GM18519 (cell line): ENCODE results near the gene PDGFB.

Experiments
- ATAC-seq: cut with Tn5 transposase; IDR thresholded peaks from one replicate; pipeline ENCODE4 v1.9.1; 2021; ENCODE audit warnings: mild to moderate bottlenecking, moderate library complexity; ENCODE audit not compliant: unreplicated experiment, low FRiP score

The PDGFB gene

GRCh38 chr22:39255449-39256185 is 10.8 kb upstream of the PDGFB start:
- ATAC-seq, result no peak

- no peak for ATAC-seq
These were observed 10.1 kb upstream of the PDGFB start for GRCh38 chr22:39254789-39255298.

DNA sequence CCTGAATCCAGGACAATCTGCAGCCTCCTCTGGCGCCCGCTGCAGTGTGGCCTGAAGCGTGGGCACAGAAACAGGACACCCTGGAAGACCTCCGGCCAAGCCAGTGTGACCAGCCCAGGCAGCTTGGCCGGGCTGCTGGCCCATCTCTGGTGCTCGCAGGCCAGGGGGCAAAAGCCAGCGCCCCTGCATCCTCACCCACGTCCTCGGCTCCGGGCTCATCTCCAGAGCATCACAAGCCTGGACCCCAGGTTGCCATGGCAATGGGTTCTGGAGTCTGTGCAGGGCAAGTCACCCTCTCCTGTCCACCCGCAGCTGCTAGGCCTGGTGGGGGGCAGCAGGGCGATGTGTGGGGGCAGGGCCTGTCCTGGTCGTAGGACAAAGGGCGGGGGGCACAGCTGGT is 9.3 kb upstream of the PDGFB start:
- ATAC-seq, result no peak

GRCh38 chr22:39253435-39254070 is 8.8 kb upstream of the PDGFB start:
- ATAC-seq, result no peak

GRCh38 chr22:39252461-39253434 is 8.0 kb upstream of the PDGFB start:
- ATAC-seq, result no peak

- ATAC-seq, result no peak
These were observed 7.1 kb upstream of the PDGFB start for GRCh38 chr22:39251762-39252460.

GRCh38 chr22:39250838-39251237 is 6.1 kb upstream of the PDGFB start:
- ATAC-seq, result no peak

DNA sequence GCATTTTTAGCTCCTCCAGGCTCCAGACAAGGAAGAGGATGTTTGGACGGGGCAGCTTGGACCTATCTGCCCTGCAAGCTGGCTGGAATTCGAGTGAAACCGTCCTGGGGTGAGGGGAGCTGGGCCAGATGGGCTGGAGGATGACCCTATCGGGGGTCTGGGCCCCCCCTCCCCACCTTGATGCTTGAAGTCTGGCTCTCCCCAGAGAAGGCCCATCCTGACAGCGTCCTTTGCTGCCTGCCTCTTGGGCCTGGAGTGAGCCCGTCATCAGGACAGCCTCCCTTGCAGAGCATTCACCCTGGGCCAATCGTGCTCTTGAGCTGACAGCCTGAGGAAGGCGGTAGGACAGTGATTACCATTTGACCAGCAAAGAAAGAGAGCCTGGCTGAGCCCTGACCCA is 5.3 kb upstream of the PDGFB start:
- ATAC-seq, result no peak

DNA sequence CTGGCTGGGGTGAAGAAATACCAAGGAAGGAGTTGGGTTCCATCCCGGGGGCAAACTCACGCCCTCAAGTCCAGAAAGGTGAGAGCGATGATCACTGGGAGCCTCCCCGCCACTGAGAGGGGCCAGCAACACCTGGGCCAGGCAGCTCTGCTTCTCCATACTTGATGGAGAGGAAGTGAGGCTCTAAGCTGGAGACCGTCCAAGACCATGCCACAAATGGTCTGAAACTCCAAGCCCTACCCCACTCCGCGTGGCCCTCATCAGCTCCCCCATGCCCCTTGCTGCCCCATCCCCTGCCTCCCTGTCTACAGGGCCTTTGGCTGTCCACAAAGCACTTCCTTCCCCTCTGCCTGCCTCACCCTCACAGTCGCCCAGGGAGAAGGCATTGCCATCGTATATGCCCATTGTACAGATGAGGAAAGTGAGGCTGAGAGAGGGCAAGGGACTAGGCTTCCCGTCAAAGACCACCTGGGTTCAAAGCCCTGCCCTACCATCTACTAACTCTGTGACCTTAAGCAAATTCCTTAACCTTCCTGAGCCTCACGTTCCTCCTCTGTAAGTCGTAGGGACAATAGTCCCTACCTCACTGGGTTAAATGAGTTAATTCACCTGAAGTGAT is 4.4 kb upstream of the PDGFB start:
- no peak for ATAC-seq

DNA sequence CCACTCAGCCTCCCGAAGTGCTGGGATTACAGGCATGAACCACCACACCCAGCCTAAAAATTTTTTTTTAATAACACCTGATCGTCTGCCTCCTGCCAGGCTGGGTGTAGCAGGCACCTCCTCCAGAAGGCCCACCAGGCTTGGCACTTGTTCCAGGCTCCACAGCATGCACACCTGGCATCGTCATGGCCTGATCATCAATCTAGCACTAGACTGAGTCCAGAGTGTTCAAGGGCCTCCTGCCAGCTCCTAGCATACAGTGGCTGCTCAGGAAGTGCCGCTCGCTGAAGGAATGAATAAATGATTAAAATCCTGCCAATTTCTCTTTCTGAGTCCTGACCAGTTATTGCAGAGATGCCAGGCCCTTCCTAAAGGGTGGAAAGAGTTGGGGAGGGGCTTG is 3.5 kb upstream of the PDGFB start:
- ATAC-seq, result no peak

GRCh38 chr22:39247361-39247760 is 2.6 kb upstream of the PDGFB start:
- ATAC-seq, result no peak

DNA sequence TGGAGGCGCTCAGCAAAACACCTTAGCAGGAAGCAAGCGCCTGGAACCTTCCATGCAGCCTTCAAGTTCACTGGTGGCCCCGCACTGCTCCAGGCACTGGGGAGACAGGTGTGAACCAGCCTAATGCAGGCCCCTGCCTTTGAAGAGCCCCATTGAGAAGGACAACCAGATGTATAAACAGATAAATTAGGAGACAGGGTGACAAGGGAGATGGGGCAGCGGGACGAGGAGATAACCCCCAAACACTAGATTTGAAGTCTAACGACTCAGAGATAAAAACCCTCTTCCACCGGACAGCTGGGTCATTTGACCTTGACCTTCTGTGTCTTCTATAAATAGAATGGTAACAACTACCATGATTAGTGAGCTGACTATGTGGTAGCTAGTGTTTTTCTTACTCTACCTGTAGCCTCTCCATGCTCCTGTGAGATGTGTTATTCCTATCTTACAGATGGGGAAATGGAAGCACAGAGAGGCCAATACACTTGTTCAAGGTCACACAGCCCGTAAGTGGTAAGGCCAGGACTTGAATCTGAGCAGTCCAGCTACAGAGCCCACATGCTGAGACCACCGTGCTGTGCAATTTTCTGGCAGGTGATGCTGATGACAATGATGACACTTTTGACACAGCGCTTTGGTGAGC is 2.0 kb upstream of the PDGFB start:
- no peak for ATAC-seq

- no peak for ATAC-seq
These were observed 1.4 kb upstream of the PDGFB start for GRCh38 chr22:39246217-39246616.

GRCh38 chr22:39245130-39246039 is 603 bp upstream of the PDGFB start:
- ATAC-seq, result no peak

GRCh38 chr22:39244136-39244495 is 666 bp downstream of the PDGFB start:
- no peak for ATAC-seq

- ATAC-seq, result no peak
These were observed 1.2 kb downstream of the PDGFB start for GRCh38 chr22:39243439-39244135.

GRCh38 chr22:39242595-39243438 is 2.0 kb downstream of the PDGFB start:
- no peak for ATAC-seq
